Raji (cell line): Measurements from ENCODE around the gene CLPX.
A peak's percentile ranks its signal among the peaks of the same experiment; 100 is the strongest.

Experiments used
- POLR2A ChIP-seq: IDR thresholded peaks from 2 replicates; pipeline ENCODE4 v1.6.1; 2011; ENCODE audit warnings: low read depth, low read length, control low read depth; ENCODE audit not compliant: insufficient read depth

Gene CLPX

DNA sequence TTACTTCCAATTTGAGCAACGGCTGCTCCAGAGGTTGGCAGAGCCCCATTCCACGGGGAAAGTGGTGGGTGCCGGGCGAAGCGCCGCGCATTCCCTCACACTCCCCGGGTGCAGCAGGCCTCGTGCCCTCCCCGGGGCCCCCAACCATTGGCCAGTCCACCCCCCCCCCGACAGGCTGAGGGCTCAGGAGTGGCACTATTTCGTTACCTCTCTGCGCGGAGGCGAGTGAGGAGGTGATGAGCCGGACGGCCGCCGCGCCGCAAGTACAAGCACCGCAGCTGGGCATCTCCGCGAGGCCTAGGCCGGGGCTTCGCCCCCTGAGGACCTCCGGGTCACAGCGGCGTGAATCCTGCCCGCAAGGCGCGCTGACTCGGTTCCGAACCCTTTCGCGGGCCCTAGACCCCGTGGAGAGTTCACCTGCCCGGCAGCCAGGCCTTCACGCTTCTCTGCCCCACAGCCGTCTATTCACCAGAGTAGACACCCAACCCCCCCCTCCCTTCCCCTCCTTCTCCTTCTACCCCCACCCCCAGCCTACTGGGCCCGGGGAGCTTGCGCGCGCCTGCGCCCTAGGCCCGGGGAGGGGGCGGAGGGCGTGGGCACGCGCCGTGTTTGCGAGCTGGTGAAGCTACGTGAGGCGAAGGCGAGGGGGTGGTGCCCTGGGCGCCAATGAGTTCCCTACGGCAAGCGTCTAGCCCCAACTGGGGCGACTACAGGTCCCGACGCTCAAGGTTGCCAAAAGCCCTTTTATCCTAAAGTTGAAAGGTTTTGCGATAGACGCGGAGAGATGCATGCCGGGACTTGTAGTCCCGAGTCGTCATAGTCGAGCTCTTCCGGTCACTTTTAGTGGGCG, at the start of gene CLPX:
Gene CLPX (minus strand): TSS at position 475 of the 850 bp plus-strand sequence. CDS start 189 bp downstream, at position 286.
- TF ChIP-seq POLR2A: peak; percentile 76

DNA sequence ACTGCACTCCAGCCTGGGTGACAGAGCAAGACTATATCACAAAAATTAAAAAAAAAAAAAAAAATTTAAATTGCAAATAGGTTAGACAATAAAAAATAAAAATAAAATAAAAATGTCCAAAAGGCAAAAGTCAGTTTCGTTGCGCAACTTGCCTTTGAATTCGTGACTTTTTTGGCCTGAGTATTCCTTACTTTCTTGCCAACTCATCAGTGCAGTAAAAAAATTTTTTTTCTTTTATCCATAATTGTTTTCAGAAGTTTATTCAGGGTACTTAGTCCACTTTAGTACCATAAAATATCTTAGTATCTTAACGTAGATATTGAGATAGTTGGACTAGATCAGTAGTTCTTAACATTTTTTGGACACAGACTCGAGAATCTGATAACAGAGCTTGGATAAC, 48.6 kb upstream of the CLPX start:
- TF ChIP-seq POLR2A: no peak

DNA sequence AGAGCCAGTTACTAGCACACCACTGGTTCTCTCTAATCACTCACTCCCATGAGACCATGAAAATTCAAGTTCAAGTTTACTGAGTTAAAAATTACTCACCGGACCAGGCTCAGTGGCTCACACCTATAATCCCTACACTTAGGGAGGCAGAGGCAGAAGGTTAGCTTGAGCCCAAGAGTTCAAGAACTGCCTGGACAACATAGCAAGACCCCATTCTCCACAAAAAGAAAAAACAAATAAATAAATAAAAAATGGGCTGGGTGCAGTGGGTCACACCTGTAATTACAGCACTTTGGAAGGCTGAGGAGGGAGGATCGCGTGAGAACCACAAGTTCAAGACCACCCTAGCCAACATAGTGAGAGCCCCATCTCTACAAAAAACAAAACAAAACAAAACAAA, 47.4 kb upstream of the CLPX start:
- no peak for TF ChIP-seq POLR2A

GRCh38 chr15:65231306-65231705, 46.2 kb upstream of the CLPX start:
- no peak for TF ChIP-seq POLR2A

GRCh38 chr15:65226221-65226620, 41.1 kb upstream of the CLPX start:
- TF ChIP-seq POLR2A: no peak

DNA sequence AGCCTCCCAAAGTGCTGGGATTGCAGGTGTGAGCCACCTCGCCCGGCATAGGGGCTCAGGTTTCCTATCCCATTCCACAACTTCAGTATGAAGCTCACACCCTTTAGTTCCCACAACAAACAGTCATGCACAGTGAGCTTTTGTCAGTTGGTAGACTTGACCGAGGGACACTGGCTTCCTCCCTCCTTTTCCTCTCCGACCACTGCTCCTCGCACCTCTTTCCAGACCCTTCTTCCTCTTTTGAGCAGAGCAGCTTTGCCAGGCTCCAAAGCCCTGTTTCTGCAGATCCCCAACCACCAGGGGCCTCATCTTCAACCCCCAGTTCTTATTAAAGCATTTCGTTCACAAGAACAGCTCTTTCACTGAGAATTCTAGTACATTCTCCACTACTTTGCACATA, 38.9 kb upstream of the CLPX start:
- TF ChIP-seq POLR2A: no peak

- no peak for TF ChIP-seq POLR2A
Measured at GRCh38 chr15:65222891-65223290, 37.7 kb upstream of the CLPX start.

DNA sequence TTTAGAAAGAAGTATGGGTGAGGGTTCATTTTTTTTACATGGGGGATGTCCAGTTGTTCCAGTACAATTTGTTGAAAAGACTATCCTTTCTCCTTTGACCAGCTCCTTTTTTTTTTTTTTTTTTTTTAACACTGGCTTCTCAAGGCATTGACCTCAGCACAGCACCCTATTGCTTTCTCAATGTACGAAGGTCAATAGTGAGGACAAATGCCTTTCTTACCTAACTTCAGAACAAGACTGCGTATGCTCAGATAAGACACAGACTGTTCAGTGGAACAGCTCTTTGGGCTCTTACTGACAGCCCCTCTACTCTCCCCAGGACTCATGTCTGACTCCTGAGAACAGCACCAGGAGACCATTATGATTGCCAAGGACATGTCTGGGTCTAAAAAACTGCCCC, 36.6 kb upstream of the CLPX start:
- TF ChIP-seq POLR2A: no peak

DNA sequence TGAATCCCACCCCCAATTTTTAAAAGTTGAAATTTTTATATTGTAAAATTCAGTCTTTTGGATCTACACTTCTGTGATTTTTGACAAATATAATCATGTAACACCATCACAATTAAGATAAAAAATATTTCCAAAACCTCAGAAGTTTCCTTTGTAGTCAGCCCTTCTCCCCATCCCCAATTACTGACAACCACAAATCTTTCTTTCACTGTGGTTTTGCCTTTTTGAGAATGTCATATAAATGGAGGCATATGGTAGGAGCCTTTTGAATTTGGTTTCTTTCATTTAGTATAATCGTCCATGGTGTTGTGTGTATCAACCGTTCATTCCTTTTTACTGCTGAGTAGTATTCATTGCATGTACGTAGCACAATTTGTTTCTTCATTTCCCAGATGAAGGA, 34.0 kb upstream of the CLPX start:
- TF ChIP-seq POLR2A: no peak

GRCh38 chr15:65217526-65218482, 32.7 kb upstream of the CLPX start:
- TF ChIP-seq POLR2A: no peak

DNA sequence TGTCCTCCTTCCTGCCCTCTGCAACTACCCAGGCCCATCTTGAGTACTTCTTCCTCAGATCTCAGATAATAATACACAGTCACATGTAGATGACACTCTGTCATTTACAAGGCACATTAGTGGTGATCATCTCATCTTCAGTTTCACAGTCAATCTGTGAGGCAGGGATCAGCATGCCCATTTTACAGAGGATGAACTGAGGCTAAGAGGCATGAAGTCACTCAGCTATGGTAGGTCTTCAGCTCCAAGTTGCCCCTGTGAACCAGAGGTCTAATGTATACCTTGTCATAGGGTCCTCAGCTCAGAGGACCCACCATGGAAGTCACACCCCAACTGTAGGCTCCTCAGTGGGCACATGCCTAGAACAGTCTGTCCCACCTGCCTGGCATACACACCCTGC, 30.4 kb upstream of the CLPX start:
- TF ChIP-seq POLR2A: no peak

DNA sequence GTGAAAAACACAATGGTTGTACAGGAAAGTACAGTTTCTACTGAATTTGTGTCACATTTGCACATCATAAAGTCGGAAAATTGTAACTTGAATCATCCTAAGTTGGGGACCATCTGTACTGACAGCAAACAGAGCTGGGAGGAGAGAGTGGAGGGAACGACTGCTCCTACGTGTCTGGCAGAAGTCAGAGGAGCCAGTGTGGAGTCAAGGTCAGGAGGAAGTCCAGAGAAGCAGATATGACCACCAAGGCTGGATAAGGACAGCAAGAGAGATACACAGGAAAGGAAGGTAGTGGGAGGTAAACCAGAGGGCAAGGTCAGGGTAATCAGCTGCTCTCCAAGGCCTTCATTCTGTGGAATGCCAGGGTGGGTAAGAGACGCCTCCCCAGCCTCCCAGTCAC, 28.9 kb upstream of the CLPX start:
- TF ChIP-seq POLR2A: no peak

DNA sequence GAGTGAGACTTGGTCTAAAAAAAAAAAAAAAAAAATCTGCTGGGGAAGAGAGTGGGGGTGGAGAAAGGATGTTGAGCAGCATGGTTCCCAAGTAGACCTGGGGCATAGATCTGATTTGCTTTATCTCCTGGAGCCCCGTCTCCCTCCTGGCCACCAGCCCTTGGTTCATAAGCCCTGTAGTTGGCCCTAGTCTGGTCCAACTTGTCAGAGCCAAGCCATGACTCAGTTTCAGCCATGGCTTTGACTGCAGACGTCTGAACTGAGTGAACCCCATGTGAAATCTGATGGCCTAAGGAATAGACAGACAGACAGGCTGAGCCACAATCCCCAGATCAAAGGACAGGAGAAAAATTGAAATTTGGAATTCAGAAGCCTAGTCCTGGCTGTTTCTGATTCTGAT, 28.1 kb upstream of the CLPX start:
- no peak for TF ChIP-seq POLR2A

DNA sequence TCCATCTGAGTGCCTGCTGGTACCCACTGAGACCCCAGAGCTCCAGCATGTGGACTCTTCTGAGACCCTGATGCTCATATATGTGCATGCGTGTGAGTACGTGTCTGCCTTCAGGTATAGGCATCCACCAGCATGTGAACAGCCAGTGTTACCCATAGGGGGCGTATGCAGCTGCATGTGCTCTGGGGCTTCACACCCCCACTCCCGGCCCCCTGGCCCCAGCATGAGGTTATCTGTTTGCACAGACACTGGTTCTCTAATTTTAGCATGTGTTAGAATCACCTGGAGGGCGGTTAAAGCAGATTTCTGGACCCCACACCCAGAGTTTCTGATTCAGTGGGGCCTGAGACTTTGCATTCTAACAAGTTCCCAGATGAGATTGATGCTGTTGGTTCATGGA, 27.0 kb upstream of the CLPX start:
- TF ChIP-seq POLR2A: no peak

DNA sequence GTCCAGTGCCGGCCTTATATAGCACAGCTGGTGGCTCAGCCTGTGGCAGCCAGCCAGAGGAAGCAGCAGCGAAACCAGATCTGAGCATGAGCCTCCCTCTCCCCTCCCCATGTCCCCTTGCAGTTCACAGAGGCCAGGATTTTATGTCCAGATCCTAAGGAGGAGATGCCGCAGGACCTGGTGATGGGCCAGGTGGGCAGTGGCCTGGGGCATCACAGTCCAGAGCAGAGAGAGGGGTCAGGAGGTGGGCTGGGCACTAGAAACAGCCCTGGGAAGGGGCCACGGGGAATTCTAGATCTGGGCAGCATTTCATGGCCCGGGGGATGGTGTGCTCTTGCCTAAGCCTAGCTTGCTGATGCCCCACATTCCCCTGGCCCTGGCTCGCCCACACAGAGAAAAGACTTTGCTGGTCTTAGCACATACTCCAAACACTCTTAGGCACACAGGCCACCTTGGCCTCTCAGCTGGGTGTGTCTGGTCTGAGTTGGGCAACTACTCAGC, 26.4 kb upstream of the CLPX start:
- no peak for TF ChIP-seq POLR2A
